ENCODE measurements around the gene DNAI2.
"Not testable (repeated sequence)": the region's sequence is repeated elsewhere in the genome, so short reads cannot be mapped to it uniquely, and the experiment has no call there.

Gene DNAI2

DNA sequence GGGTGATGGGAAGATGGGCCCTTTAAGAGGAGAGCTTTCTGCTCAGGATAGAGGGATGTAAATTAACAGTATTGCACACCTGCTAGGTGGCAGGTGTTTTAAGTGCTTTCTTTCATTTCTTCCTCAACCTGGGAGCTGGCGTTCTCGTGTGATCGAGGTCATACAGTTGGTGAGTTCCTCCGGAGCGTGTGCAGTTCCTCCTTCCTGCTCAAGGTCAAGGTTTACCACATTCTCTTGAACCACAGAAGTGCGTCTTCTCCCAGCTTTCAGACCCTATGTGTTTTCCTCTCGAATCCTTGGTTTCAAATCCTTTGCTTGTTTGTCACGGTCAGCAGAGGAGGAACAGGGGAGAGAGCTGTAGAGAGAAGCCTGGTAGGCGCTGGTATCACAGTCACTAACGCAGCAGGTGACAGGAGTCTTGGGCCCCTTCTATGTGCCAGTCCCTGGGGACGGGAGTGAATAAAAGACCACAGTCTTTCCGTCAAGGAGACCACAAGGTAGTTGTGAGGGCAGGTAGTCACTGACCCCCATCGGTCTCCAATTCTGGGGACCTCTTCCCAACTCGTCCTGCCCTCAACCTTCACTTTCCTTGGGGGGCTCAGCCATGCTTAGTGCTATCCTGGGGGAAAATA, 791 bp downstream of the DNAI2 start:
- DNase-seq (ENCODE audit: low read depth, low spot score) = no peak
- WGBS (ENCODE audit: insufficient coverage, insufficient read length) = no CpG with 5 or more reads among the region's 14 CpGs
- Histone ChIP-seq H3K36me3 (ENCODE audit: control insufficient read depth, insufficient read depth, low read length) (no peaks in the 10 kb centered on the region), H3K27ac (ENCODE audit: low read length) (no peak overlapping the region), H3K4me1 (ENCODE audit: control insufficient read depth, insufficient read depth, low read length) (peaks cover 2% of the 10 kb centered on the region), H3K27me3 (ENCODE audit: control insufficient read depth, insufficient read depth, low read length) (no peaks in the 10 kb centered on the region; the same call in 1 of the 2 replicates), H3K4me3 (ENCODE audit: low read length) (no peak overlapping the region), H3K9me3 (ENCODE audit: control insufficient read depth, insufficient read depth, low read length) (no peaks in the 10 kb centered on the region)

DNA sequence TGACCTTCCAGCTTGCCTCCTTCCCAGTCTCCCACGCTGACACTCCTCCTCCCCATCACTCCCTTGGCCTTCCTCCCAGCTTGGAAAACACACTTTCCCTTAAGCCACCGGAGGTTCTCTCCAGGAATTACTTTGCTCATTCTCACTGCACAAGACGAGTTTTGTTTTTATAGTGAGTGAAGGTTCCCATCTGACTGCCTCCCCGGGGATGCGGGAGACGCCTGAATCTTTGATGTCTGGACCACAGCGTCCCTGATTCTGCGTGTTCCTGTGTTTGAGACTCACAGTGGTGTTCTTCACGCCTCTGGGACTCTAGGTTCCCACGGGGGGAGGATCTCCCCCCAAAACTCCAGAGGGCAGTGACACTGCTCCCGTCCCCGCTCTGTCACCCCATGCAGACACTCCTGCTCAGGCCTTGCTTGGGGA, 2.0 kb downstream of the DNAI2 start:
- Histone ChIP-seq H3K9me3 (ENCODE audit: control insufficient read depth, insufficient read depth, low read length) (no peaks in the 10 kb centered on the region), H3K4me3 (ENCODE audit: low read length) (no peak overlapping the region), H3K4me1 (ENCODE audit: control insufficient read depth, insufficient read depth, low read length) (peaks cover 2% of the 10 kb centered on the region), H3K27me3 (ENCODE audit: control insufficient read depth, insufficient read depth, low read length) (no peaks in the 10 kb centered on the region; the same call in 1 of the 2 replicates), H3K36me3 (ENCODE audit: control insufficient read depth, insufficient read depth, low read length) (no peaks in the 10 kb centered on the region), H3K27ac (ENCODE audit: low read length) (no peak overlapping the region)
- no peak for DNase-seq (ENCODE audit: low read depth, low spot score)
- whole genome bisulfite sequencing (ENCODE audit: insufficient coverage, insufficient read length) = no CpG with 5 or more reads among the region's 12 CpGs

DNA sequence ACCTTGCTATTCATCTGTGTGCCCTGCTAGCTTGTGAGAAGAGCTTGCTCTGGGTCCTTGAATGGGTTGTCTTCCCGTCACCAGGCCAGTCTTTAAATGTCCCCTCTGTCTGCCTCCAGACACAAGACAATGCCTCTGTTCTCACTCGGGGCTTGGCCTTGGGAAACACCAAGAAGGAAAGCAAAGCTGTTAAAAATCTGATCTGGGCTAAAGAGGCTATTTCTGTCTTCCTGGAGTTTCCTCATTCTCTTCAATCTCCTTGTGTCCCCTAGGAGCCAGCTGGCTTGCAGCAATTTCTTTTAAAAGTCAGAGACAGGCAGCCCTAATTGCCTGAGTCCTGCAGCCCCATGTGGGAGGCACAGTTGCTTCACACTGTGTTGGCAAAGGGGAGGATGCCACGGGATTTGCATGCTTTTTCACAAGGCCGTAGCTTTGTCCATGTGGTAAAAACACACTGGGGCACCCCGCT, 2.5 kb downstream of the DNAI2 start:
- H3K27ac ChIP-seq (ENCODE audit: low read length) = no peak overlapping the region
- no CpG with 5 or more reads among the region's 5 CpGs for WGBS (ENCODE audit: insufficient coverage, insufficient read length)

DNA sequence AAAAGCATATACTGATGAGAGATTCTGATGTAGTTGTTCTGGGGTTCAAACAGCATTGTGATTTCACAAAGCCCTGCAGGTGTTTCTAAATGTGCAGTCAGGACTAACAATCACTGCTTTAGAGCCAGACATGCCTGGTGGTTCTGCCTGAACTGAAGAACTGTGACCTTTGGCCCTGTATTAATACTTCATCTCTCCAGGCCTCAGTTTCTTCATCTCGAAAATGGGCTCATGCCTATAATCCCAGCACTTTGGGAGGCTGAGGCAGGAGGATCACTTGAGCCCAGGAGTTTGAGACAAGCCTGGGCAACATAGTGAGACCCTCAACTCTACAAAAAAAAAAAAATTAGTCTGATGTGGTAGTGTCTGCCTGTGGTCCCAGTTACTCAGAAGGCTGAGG, 3.9 kb downstream of the DNAI2 start:
- no peak overlapping the region for H3K27ac ChIP-seq (ENCODE audit: low read length)
- H3K9me3 ChIP-seq (ENCODE audit: control insufficient read depth, insufficient read depth, low read length) = no peaks in the 10 kb centered on the region
- H3K4me1 ChIP-seq (ENCODE audit: control insufficient read depth, insufficient read depth, low read length) = no peaks in the 10 kb centered on the region; the same call in 1 of the 2 replicates
- H3K4me3 ChIP-seq (ENCODE audit: low read length) = no peak overlapping the region
- H3K27me3 ChIP-seq (ENCODE audit: control insufficient read depth, insufficient read depth, low read length) = no peaks in the 10 kb centered on the region; the same call in 1 of the 2 replicates
- no CpG with 5 or more reads among the region's 1 CpG for WGBS (ENCODE audit: insufficient coverage, insufficient read length)
- H3K36me3 ChIP-seq (ENCODE audit: control insufficient read depth, insufficient read depth, low read length) = no peaks in the 10 kb centered on the region
- DNase-seq (ENCODE audit: low read depth, low spot score) = no peak

More for the DNA sequence above, 2.5 kb downstream of the DNAI2 start:
- DNase-seq (ENCODE audit: low read depth, low spot score) = no peak
- no peaks in the 10 kb centered on the region for H3K36me3 ChIP-seq (ENCODE audit: control insufficient read depth, insufficient read depth, low read length)
- H3K4me1 ChIP-seq (ENCODE audit: control insufficient read depth, insufficient read depth, low read length) = peaks cover 2% of the 10 kb centered on the region
- H3K9me3 ChIP-seq (ENCODE audit: control insufficient read depth, insufficient read depth, low read length) = no peaks in the 10 kb centered on the region
- no peak overlapping the region for H3K4me3 ChIP-seq (ENCODE audit: low read length)
- no peaks in the 10 kb centered on the region; the same call in 1 of the 2 replicates for H3K27me3 ChIP-seq (ENCODE audit: control insufficient read depth, insufficient read depth, low read length)

DNA sequence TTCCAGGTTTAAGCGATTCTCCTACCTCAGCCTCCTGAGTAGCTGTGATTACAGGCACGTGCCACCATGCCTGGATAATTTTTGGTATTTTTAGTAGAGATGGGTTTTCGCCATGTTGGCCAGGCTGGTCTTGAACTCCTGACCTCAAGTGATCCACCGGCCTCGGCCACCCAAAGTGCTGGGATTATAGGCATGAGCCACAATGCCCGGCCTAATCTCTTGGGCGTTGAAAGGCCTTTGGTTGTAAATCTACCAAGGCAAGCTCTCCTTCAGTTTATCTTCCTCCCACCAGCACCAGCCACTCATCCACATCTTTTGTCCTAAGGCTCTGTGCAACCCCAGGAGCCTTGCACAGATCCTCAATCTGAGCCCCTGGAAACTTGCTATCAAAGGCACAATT, 5.6 kb downstream of the DNAI2 start:
- not testable (repeated sequence) for H3K36me3 ChIP-seq (ENCODE audit: control insufficient read depth, insufficient read depth, low read length); DNase-seq (ENCODE audit: low read depth, low spot score); H3K4me1 ChIP-seq (ENCODE audit: control insufficient read depth, insufficient read depth, low read length); H3K27me3 ChIP-seq (ENCODE audit: control insufficient read depth, insufficient read depth, low read length); H3K9me3 ChIP-seq (ENCODE audit: control insufficient read depth, insufficient read depth, low read length); H3K4me3 ChIP-seq (ENCODE audit: low read length); H3K27ac ChIP-seq (ENCODE audit: low read length)
- no CpG with 5 or more reads among the region's 7 CpGs for WGBS (ENCODE audit: insufficient coverage, insufficient read length)

DNA sequence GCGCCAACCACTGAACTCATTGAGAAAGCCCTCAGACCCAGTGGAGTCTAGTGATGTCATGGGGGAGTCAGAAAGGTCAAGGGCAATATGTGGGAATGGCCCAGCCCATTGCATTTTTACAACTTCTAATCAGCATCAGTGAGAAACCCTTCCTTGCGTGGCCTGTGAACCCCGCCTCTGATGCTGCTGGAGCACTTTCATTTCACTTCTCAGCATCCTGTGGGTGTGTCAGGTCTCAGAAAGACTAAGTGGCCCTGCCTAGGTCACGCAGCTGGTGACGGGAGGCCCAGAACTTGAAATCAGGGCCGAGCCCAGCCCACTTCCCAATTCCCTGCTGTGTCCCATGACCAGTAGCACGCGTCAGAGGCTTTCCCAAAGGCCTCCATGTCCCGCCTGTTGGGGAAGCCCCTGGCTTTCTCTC, 6.1 kb downstream of the DNAI2 start:
- no peak overlapping the region for H3K27ac ChIP-seq (ENCODE audit: low read length)

DNA sequence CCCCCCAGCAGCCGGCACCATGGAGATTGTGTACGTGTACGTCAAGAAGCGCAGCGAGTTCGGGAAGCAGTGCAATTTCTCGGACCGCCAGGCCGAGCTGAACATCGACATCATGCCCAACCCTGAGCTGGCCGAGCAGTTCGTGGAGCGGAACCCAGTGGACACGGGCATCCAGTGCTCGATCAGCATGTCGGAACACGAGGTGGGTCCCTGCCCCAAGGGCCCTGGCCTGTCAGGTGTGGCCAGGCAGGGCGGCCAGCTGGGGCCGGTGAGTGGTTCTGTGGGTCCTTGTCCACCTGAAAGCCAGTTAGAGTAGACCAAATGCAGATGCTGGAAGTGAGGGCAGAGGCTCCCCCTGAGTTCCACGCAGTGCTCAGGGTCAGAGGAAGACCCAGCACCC, 7.8 kb downstream of the DNAI2 start:
- Histone ChIP-seq H3K4me3 (ENCODE audit: low read length) (no peak overlapping the region), H3K4me1 (ENCODE audit: control insufficient read depth, insufficient read depth, low read length) (0 out of 2 replicates have a peak, but pooled peaks cover 2% of the 10 kb centered on the region), H3K27me3 (ENCODE audit: control insufficient read depth, insufficient read depth, low read length) (no peaks in the 10 kb centered on the region), H3K36me3 (ENCODE audit: control insufficient read depth, insufficient read depth, low read length) (no peaks in the 10 kb centered on the region), H3K9me3 (ENCODE audit: control insufficient read depth, insufficient read depth, low read length) (no peaks in the 10 kb centered on the region), H3K27ac (ENCODE audit: low read length) (no peak overlapping the region)
- no CpG with 5 or more reads among the region's 20 CpGs for WGBS (ENCODE audit: insufficient coverage, insufficient read length)
- DNase-seq (ENCODE audit: low read depth, low spot score) = no peak

More for the DNA sequence above, 6.1 kb downstream of the DNAI2 start:
- H3K27me3 ChIP-seq (ENCODE audit: control insufficient read depth, insufficient read depth, low read length) = no peaks in the 10 kb centered on the region; the same call in 1 of the 2 replicates
- H3K4me1 ChIP-seq (ENCODE audit: control insufficient read depth, insufficient read depth, low read length) = 0 out of 2 replicates have a peak, but pooled peaks cover under 1% of the 10 kb centered on the region
- H3K9me3 ChIP-seq (ENCODE audit: control insufficient read depth, insufficient read depth, low read length) = no peaks in the 10 kb centered on the region
- H3K36me3 ChIP-seq (ENCODE audit: control insufficient read depth, insufficient read depth, low read length) = no peaks in the 10 kb centered on the region
- DNase-seq (ENCODE audit: low read depth, low spot score) = no peak
- no peak overlapping the region for H3K4me3 ChIP-seq (ENCODE audit: low read length)
- no CpG with 5 or more reads among the region's 9 CpGs for WGBS (ENCODE audit: insufficient coverage, insufficient read length)

DNA sequence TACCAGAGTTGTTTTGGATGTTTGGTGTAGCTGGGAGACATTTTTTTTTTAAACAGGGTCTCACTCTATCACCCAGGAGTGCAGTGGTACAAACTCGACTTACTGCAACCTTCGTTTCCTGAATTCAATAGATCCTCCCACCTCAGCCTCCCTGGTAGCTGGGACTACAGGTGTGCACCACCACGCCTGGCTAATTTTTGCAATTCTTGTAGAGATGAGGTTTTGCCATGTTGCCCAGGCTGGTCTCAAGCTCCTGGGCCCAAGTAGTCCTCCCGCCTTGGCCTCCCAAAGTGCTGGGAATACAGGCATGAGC, 8.2 kb downstream of the DNAI2 start:
- H3K27me3 ChIP-seq (ENCODE audit: control insufficient read depth, insufficient read depth, low read length); H3K4me3 ChIP-seq (ENCODE audit: low read length); H3K4me1 ChIP-seq (ENCODE audit: control insufficient read depth, insufficient read depth, low read length); H3K27ac ChIP-seq (ENCODE audit: low read length); H3K36me3 ChIP-seq (ENCODE audit: control insufficient read depth, insufficient read depth, low read length); H3K9me3 ChIP-seq (ENCODE audit: control insufficient read depth, insufficient read depth, low read length); DNase-seq (ENCODE audit: low read depth, low spot score): not testable (repeated sequence)
- no CpG with 5 or more reads among the region's 4 CpGs for WGBS (ENCODE audit: insufficient coverage, insufficient read length)

DNA sequence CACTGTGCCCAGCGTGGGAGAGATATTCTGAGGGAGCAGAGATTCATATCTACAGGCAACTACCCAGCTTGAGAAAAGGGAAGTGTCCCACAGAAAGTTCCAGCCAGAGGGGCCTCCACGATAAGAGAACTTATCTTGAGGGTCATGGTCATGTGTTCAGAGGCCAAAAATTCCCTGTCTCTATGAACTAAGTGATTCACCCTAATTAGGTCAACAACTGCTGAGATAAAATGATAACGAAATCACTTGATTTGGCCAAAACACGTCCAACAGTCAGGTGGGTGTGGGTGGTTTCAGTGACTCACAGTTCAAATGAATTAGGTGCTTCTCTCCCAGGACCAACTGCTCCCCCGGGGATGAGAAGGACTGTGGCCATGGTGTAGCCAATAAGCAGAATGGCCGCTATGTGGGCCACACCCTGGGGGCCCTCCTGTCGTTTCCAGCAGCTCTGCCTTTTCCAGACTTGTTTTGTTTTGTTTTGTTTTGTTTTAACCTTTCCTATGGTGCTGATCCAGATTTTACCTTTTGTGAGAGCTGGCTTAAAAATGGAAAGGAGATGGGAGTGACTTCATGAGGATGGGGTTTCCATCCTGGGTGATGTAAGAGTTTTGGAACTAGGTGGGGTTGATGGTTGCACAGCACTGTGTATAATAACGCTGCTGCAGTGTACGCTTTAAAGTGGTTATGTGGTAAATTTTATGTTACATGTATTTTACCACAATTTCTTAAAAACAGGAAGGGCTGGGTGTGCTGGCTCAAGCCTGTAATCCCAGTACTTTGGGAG, 8.7 kb downstream of the DNAI2 start:
- no peaks in the 10 kb centered on the region for H3K9me3 ChIP-seq (ENCODE audit: control insufficient read depth, insufficient read depth, low read length)
- no CpG with 5 or more reads among the region's 9 CpGs for WGBS (ENCODE audit: insufficient coverage, insufficient read length)
- H3K4me3 ChIP-seq (ENCODE audit: low read length) = no peak overlapping the region
- no peak overlapping the region for H3K27ac ChIP-seq (ENCODE audit: low read length)
- H3K4me1 ChIP-seq (ENCODE audit: control insufficient read depth, insufficient read depth, low read length) = 0 out of 2 replicates have a peak, but pooled peaks cover 2% of the 10 kb centered on the region
- no peaks in the 10 kb centered on the region for H3K36me3 ChIP-seq (ENCODE audit: control insufficient read depth, insufficient read depth, low read length)
- H3K27me3 ChIP-seq (ENCODE audit: control insufficient read depth, insufficient read depth, low read length) = no peaks in the 10 kb centered on the region
- DNase-seq (ENCODE audit: low read depth, low spot score) = no peak

DNA sequence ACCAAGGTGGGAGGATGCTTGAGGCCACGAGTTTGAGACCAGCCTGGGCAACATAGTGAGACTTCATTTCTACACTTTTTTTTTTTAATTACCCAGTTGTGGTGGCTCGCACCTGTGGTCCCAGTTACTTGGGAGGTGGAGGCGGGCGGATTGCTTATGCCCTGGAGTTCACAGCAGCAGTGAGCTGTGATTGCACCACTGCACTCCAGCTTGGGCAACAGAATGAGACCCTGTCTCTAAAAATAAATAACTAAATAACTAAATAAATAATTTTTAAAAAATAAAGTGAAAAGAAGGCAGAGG, 9.3 kb downstream of the DNAI2 start:
- H3K4me1 ChIP-seq (ENCODE audit: control insufficient read depth, insufficient read depth, low read length) = 0 out of 2 replicates have a peak, but pooled peaks cover 2% of the 10 kb centered on the region
- H3K27ac ChIP-seq (ENCODE audit: low read length) = no peak overlapping the region
- WGBS (ENCODE audit: insufficient coverage, insufficient read length) = no CpG with 5 or more reads among the region's 4 CpGs
- no peak for DNase-seq (ENCODE audit: low read depth, low spot score)
- H3K9me3 ChIP-seq (ENCODE audit: control insufficient read depth, insufficient read depth, low read length) = no peaks in the 10 kb centered on the region
- no peaks in the 10 kb centered on the region for H3K36me3 ChIP-seq (ENCODE audit: control insufficient read depth, insufficient read depth, low read length)
- H3K27me3 ChIP-seq (ENCODE audit: control insufficient read depth, insufficient read depth, low read length) = no peaks in the 10 kb centered on the region
- no peak overlapping the region for H3K4me3 ChIP-seq (ENCODE audit: low read length)
